GM21367 (cell line): ENCODE results near the gene EPSTI1.
"Not testable (repeated sequence)": the region's sequence is repeated elsewhere in the genome, so short reads cannot be mapped to it uniquely, and the experiment has no call there.

Experiments
- ATAC-seq: cut with Tn5 transposase; IDR thresholded peaks from one replicate; pipeline ENCODE4 v1.9.1; 2021; ENCODE audit not compliant: unreplicated experiment

The EPSTI1 gene

DNA sequence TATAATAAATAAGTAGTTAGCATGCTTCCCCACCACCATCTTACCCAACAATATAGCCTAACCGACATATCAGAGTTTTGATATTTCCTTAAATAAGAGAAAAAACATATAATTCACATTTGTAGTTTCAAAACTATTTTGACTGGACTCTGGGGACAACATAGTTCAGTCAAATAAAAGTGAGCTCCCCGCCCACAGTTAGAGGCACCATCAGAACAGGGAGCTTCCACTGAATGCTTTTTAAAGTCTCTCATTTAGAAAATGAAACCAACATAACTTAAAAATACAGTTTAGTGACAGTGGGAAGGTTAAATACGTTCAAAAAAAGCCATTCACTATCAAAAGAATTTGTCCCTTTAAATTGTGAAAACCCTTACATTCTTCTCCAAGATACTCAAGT lies 92.8 kb downstream of the EPSTI1 start:
- no peak for ATAC-seq

DNA sequence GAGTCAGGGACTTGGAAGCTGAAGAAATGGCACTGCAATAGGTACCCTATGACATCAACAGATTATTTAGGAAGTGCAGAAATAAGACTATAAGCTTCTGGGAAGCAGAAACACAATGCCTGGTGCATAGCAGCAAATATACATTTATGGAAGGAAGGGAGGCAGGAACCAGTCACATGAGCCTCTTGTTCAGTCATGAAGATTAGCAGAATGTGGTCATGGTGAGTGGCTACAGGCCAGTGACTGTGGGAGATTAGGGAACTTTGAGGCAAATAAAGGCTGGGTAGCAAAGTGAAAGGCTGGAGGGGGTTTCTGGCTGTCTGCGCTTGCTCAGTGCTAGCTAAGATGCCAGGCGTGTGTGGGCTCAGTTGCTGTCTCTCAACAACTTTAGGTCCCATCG lies 96.3 kb downstream of the EPSTI1 start:
- ATAC-seq: no peak

DNA sequence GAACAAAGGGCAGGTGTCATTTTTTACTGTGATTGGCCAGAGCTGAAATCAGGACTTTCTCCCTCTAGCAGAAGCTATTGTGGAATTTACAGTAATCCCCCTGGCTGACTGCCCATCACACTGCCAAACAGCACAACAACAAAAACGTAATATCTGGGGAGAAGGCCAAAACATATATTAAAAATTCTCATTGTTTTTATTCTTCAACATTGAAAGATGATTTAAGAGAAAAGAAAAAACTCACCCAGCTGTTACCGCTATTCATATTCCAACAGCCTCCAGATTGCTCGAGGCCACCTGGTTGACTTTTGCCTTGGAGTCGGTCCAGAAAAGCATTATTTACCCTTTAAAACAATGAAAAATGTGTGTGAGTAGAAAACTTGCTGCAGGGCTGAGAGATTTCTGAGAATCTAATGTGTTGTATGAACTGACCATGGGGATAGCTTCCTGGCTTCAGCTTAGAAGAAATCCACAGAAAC lies 97.2 kb downstream of the EPSTI1 start:
- ATAC-seq: no peak

DNA sequence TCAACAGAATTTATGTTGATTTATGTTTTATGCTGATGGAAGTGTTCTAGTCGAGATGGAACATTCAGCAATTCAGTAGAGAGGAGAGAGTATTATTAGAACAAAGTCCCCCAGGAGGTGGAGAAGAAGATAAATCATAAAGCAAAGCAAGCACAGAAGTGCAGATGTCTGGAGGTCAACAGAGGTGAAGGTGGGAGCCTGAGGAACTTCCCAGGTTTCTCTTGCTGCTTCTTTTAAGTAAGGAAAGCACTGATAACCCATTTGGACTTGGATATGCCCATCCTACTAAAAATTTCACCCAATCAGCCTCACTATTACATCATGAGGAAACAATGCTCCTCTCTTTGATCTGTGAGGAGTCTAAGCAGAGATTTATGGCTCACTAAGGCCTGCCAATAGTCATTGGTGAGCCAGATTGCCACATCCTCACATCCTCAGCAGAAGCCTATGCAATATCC lies 98.8 kb downstream of the EPSTI1 start:
- ATAC-seq: no peak

DNA sequence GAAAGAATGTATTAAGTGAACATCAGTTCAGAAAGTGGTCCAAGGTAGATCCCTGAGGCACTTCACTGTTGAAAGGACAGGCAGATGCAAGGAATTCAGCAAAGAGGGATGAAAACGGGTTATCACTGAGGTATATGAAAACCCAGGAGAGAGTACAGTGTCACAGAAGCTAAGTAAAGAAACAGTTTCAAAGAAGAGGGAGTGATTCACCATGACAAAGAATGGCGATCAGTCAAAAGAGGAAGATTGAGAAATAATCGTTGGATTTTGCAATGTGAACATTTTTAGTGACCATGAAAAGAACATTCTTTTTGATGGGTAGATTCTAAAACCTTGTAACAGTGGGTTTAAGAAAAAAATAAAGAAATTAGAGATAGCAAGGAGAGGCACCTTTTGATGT lies 99.3 kb downstream of the EPSTI1 start:
- ATAC-seq: no peak

DNA sequence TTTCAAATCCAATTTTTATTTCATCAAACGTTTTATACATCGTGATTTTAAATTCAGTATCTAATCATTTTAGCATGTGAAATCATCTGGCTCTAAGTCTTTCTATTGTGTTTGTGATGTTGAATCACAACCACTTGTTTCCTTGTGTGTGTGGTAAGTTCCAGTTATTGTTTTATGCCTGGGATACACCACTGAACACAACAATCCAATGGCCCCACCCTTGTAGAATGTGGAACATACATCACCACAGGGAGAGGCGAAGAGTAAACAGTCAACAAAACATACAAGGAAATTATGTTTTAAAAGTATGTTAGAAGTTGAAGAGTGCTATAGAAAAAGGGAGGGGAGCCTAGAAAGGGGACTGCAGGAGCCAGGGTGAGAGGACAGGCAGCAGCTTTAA lies 100.5 kb downstream of the EPSTI1 start:
- ATAC-seq: no peak

DNA sequence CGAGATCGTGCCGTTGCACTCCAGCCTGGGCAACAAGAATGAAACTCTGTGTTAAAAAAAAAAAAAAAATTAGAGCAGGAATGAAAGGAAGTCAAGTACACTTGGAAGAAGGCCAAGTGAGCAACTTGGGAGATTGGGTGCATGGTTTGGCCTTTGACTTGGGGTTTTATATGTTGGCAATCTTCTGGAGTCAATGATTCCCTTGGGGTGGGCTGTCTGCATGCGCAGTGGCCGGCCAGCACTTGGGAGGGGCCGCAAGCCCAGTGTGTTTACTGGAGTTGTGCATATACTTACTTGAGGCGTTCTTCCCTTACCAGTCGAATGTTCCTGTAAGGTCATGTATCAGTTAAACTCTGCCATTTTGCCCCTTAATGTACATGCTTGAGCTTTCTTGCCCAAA lies 106.7 kb downstream of the EPSTI1 start:
- no peak for ATAC-seq

DNA sequence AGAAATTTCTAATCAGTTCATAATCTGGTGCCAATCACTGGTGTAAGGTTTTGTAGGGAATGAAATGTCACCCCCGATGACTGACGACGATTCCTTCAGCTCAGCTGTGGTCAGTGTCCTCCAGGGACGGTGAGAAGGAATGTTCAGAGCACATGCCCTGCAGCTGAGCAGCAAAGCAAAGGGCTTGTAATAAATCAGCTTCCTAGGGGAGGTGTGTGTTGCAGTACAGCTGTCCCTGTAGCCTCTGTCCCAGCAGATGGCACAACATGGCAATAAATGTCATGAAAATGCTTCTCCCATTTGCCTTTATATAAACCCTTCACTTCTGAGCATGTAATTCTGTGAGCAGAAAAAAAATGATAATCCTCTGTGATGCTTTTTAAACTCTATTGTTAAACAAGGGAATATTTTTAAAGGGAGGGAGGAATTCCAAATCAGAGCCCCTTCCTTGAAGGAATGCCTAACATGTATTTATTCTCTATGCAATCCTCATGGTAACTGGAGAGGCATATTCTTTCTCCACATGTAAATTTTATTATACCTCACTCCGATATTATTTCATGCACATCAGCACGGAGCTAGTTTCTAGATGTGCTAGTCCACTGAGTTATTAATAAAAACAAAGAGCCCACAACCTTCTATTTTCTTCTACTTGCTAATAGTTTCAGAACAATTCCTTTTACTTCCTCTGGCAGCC lies 108.1 kb downstream of the EPSTI1 start:
- no peak for ATAC-seq

DNA sequence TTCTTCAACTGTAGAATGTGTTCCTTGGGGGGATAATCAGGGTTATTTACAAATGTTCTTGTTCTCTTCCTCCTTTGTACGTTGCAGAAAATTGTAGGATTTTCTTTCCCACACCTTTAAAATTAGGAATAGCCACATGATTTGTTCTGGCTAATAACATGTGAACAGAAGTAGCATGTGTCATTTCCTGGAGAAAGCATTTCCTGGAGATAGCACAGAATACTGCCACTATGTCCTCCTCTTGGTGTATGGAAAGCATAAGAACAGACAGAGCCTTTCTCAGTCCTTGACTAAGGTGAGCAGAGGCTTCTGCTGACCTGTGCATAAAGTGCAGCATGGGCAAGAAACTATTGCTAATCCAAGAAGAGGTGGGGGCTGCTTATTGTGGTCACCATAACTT lies 108.9 kb downstream of the EPSTI1 start:
- no peak for ATAC-seq

DNA sequence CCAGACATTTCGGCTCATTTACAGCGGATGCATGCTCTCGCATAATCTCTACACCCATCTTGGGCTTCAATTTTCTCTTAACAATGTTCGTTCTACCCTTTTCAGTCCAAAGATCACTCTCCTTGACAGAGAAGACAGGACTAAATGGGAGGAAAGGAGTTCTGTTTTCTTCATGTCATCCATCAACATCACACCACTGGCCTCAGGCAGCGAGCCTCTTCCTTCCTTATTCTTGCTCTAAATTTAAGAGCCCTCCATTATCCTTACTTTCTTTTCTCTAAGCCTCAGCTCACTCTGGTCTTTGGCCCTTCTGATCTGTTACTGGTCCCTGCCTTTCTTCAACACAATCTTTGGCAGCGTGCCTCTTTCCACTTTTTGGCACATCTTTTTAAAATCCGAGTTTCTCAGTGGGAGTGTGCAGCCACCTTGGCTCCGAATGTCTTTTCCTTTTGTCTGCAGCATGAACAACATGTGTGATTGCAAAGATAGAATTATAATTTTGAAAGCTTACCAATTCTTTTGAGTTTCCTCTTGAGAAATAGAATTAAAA lies 111.9 kb downstream of the EPSTI1 start:
- ATAC-seq: no peak

DNA sequence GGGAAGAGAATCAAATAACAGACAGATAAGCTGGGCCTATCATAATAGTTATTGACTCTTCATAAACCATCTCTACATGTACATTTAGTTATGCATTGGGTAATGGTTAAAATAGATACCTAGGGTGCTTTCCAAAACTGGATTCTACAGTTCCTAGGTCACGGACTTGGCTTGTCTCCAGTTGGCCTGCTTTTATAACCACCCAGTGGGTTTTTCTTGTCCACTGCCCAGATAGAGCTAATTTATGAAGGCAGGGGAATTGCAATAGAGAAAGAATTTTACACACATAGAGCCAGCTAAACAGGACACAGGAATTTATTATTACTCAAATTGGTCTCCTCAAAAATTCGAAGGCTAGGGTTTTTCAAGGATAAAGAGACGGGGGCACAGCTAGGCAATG lies 113.3 kb downstream of the EPSTI1 start:
- ATAC-seq: no peak

DNA sequence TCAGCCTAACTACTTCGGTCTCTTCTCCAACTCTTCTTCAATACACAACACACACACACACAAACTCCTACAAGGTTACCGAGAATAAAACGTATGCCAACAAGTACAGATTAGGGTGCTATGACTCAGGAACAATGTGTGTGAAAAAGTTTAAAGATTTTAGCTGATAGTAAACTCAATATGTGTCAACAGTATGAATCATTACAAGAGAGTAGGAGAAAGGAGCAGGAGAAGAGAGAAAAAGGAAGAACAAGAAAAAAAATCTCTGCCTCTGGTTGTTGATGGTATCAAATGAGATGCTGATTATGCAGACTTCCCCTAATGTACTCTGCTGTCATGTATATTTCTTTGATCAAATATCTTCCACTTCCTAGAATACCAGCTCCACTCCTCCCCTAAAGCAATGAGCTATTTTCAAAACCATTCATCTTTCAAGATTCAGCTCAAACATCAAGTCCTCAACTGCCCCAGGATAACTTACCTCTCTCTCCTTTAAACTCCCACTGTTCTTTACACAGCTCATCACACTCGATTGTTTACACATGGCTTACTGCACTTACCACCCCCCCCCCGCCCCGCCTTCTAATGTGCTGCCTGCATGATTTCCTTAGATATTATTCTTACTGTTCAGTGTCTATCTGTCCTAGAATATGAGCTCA lies 115.0 kb downstream of the EPSTI1 start:
- no peak for ATAC-seq

DNA sequence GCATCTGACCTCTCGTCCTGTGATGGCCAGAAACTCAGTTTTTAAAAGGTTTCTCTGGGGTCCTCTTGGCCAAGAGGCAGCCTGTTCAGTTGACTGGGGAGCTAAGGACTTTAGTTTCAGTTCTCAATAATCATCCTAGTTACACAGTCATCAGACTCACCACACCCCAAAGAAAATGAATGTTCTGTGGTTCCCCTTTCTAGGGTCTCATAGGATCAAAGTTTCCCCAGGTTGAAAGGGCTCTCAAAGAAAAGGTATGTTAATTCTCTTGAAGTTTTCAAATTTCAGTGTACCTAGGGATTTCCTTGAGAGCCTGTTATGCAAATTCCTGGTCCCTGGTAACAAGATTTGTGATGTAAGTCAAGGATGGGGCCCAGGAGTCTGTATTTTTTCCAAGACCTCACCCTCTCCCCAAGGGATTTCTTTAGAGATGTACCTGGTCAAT lies 115.7 kb downstream of the EPSTI1 start:
- ATAC-seq: peak; percentile 88

DNA sequence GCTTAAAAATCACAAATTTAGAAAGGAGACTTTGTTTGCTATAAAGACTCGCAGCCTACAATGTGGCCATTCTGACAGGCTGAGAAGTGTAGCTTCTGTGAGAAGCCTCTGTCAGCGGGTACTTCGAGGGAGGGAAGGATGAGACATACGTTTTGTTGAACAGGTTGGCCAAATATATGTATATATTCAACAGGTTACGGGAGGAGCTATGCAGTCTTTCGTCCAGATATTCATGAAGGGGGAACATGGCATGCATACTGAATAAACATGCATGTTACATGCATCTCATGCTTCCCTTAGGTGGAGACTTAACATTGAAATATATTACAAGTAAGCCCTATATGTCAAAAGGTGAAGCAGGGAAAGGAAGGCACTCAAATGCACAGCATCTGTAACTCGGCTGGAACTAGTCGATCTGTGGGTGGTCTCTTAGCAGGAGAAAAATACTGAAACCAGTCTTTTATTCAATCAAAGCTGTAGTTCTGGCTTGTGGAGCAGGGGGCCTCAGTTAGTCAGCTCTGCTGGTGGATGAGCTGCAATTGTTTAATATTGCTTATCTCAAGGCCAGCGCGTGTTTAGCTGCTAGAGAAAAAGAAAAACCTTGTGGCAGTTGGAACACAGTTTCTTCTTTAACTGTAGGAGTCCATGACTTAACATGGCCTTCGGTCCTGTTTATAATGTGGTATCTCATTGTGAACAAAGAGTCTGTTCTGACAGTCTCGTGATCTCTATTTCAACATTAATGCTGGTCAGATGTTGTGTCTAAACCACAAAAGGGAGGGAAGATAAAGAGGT lies 116.4 kb downstream of the EPSTI1 start:
- peak; percentile 7 for ATAC-seq

DNA sequence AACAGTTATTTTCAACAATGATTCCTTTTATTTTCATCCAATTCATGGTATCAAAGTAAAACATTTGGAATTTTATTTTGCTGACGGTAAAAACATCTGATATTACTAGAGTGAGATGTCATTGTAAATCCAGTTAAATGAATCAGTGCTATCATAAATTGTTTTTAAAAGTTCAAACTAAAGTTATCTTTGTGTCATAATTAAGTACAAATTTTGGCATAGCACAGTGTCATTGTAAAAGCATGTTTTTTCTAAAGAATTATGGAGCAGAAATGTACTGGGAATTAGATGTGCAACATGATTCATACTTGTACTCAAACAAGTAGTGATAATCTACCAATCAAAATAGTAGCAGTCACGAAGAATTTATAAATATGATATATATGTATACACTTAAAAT lies 117.8 kb downstream of the EPSTI1 start:
- no peak for ATAC-seq

DNA sequence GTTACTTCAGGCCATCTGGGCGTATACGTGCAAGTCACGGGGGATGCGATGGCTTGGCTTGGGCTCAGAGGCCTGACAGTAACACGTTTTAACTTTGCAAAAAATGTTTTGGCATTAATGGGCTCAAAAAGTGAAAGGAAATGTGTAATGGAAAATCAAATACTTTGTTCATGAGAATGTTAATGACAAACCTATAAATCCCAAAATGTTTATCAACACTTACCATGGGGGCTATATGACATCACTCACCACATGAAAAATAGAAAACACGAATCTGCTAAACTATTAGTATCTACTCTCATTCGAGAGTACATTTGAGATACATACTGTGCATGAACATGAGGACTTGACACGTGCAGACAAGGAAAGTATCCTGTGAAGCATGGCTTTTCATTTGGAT lies 119.0 kb downstream of the EPSTI1 start:
- no peak for ATAC-seq

DNA sequence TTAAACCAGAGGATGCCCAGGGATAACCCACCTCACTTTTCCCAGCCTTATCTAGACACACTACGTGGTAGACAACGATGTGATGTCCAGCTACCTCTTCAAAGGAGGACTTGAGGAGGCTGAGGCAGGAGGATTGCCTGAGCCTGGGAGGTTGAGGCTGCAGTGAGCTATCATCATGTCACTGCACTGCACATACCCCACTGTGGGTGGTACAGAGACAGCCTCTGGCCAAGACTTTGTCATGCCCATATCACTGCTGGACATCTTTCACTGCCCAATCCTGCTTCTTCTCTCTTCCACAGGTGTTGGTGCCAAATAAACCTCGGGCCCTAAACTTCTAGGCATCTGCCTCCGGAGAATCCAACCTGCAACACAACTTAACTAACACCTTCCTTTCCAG lies 124.8 kb downstream of the EPSTI1 start:
- ATAC-seq: no peak

DNA sequence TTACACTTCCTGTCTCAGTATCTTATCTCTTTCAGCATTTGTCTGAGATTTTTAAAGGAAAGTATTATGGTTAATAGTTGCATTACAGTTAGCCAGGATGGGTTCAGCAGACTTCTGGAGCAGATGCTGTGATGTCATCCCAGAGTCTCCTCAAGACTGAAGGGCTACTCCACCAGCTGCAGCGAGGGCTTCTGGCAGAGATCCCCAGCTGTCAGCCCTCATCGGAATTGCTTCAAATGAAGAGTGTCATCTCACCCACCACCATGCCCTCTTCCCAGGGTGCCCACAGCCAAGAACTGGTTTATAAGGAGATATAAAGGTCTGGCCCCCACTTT lies 126.3 kb downstream of the EPSTI1 start:
- no peak for ATAC-seq

DNA sequence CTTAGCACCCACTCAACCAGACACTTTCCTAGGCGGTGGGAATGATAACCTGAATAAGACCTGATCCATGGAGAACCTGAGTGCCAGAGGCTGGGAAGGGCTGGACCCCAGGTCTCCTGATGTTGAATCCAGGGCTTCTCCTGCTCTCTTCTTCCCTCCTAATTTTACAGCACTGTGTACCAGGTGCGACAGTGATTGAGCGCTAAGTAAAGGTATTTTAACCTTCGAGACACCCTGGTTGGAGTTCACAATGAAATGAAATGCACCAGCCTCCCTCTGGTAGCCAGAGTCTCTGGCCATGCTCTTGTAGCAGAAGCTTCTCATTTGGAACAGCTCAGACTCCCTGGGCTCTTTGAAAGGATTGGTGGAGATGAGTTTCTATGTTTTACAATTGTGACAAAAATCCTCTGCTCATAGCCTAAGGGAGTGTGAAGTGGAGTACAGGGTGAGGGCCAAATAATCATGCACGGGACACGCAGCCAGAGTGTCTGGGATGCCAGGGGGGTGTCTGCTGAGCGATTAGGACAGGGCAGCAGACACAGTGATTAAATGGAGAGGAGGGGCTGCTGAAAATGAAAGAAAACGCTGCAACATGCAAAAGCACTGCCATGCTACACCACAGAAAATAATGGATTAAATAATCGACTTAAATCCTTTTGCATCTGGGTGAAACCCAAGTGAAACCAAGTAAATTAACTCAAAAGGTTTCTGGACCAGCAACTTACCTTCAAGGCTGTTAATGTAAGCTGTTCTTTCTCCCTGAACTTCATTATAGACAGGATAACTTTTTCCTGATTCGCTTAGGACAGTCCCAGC lies 126.9 kb downstream of the EPSTI1 start:
- ATAC-seq: no peak

DNA sequence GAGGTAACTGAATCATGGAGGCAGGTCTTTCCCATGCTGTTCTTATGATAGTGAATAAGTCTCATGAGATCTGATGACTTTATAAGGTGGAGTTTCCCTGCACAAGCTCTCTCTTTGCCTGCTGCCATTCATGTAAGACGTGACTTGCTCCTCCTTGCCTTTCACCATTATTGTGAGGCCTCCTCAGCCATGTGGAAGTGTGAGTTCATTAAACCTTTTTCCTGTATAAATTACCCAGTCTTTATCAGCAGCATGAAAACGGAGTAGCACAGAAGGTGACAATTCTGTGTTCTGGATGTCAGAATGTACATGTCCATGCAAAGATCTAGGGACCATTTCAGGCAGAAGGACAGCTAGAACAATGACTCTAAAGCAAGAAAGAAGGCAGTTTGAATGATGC lies 129.7 kb downstream of the EPSTI1 start:
- not testable (repeated sequence) for ATAC-seq

DNA sequence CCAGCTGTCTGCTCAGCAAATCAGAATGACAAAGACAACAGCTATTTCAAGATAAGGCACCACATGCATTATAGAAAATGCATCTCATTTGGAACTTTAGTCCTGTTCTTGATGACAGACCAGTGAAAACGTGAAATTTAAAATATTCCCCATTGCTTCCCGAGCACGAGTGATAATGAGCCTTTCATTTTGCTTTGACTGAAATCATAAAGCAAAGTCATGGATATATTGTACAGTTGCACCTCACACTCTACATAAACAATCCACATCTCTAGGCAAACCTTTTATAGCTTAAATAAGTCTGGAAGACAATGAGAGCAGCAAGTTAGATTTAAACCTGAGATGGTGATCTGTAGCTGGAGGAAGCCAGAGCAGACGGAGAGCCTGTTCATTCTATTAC lies 131.6 kb downstream of the EPSTI1 start:
- ATAC-seq: no peak
